Astrocyte of the cerebellum (primary cell): ENCODE data around the gene PTEN.
"Not testable (repeated sequence)": the region's sequence is repeated elsewhere in the genome, so short reads cannot be mapped to it uniquely, and the experiment has no call there.

Experiments used
- DNase-seq: peaks from one replicate; pipeline ENCODE4 v3.0.0-alpha.2; 2011; ENCODE audit warnings: low read depth
- H3K4me3 ChIP-seq: 2 replicates; pipeline ENCODE4 v1.5.1; 2011; ENCODE audit warnings: mild to moderate bottlenecking, low read depth, low read length, moderate library complexity
- CTCF ChIP-seq: IDR thresholded peaks from 2 replicates; pipeline ENCODE4 v1.5.1; 2012; ENCODE audit warnings: low read length, low read depth, moderate library complexity, mild to moderate bottlenecking; ENCODE audit errors: missing control alignments
- in situ Hi-C: cut with HindIII; loops from 2 replicates; pipeline ENCODE4 v1.10.0; 2017; ENCODE audit warnings: low sequenced_read_pairs

The PTEN gene

GRCh38 chr10:87819289-87819585 is 44.2 kb upstream of the PTEN start:
- no peak overlapping the region for H3K4me3 ChIP-seq

GRCh38 chr10:87826653-87827052 is 36.8 kb upstream of the PTEN start:
- no peak overlapping the region for H3K4me3 ChIP-seq
- DNase-seq: no peak
- no peak for TF ChIP-seq CTCF
- in situ Hi-C loops: no loop called here

More at GRCh38 chr10:87819289-87819585, 44.2 kb upstream of the PTEN start:
- in situ Hi-C loops: no loop called here
- no peak for TF ChIP-seq CTCF
- DNase-seq: no peak

GRCh38 chr10:87827681-87828080 is 35.7 kb upstream of the PTEN start:
- no peak for DNase-seq
- in situ Hi-C loops: no loop called here
- no peak overlapping the region for H3K4me3 ChIP-seq
- TF ChIP-seq CTCF: no peak

GRCh38 chr10:87829051-87829450 is 34.4 kb upstream of the PTEN start:
- H3K4me3 ChIP-seq, in situ Hi-C loops, DNase-seq: not testable (repeated sequence)

- DNase-seq: no peak
- no peak for TF ChIP-seq CTCF
- in situ Hi-C loops: no loop called here
- H3K4me3 ChIP-seq: no peak overlapping the region
Observed at GRCh38 chr10:87829986-87830729, 33.3 kb upstream of the PTEN start.

- in situ Hi-C loops: no loop called here
- no peak for TF ChIP-seq CTCF
- no peak for DNase-seq
- no peak overlapping the region for H3K4me3 ChIP-seq
Observed at GRCh38 chr10:87836098-87836497, 27.3 kb upstream of the PTEN start.

- in situ Hi-C loops: no loop called here
- DNase-seq: no peak
- no peak for TF ChIP-seq CTCF
- H3K4me3 ChIP-seq: no peak overlapping the region
Observed at GRCh38 chr10:87837445-87837844, 26.0 kb upstream of the PTEN start.
